ENCODE data around the gene FAM181A.

The FAM181A gene

GRCh38 chr14:93962701-93963601, 35.8 kb downstream of the FAM181A start:
- Histone ChIP-seq H3K9ac (ENCODE audit: low read length) (no peak overlapping the region), H3K4me1 (ENCODE audit: control insufficient read depth, low read depth, low read length) (peaks cover 7% of the 10 kb centered on the region), H3K36me3 (ENCODE audit: control insufficient read depth, low read depth, low read length) (no peaks in the 10 kb centered on the region), H3K27ac (ENCODE audit: low read length) (no peak overlapping the region), H3K27me3 (ENCODE audit: control insufficient read depth, insufficient read depth, low read length) (no peaks in the 10 kb centered on the region), H3K9me3 (ENCODE audit: control insufficient read depth, low read depth, low read length) (no peaks in the 10 kb centered on the region), H3K4me3 (ENCODE audit: low read length) (no peak overlapping the region)

GRCh38 chr14:93963692-93964091, 36.5 kb downstream of the FAM181A start:
- H3K27me3 ChIP-seq (ENCODE audit: control insufficient read depth, insufficient read depth, low read length): no peaks in the 10 kb centered on the region
- no peak overlapping the region for H3K9ac ChIP-seq (ENCODE audit: low read length)
- H3K4me1 ChIP-seq (ENCODE audit: control insufficient read depth, low read depth, low read length): peaks cover 7% of the 10 kb centered on the region
- no peak overlapping the region for H3K4me3 ChIP-seq (ENCODE audit: low read length)
- H3K27ac ChIP-seq (ENCODE audit: low read length): no peak overlapping the region
- H3K36me3 ChIP-seq (ENCODE audit: control insufficient read depth, low read depth, low read length): no peaks in the 10 kb centered on the region
- H3K9me3 ChIP-seq (ENCODE audit: control insufficient read depth, low read depth, low read length): no peaks in the 10 kb centered on the region

- Histone ChIP-seq H3K36me3 (ENCODE audit: control insufficient read depth, low read depth, low read length) (no peaks in the 10 kb centered on the region), H3K27ac (ENCODE audit: low read length) (no peak overlapping the region), H3K4me1 (ENCODE audit: control insufficient read depth, low read depth, low read length) (peaks cover 7% of the 10 kb centered on the region), H3K9ac (ENCODE audit: low read length) (no peak overlapping the region), H3K4me3 (ENCODE audit: low read length) (no peak overlapping the region), H3K9me3 (ENCODE audit: control insufficient read depth, low read depth, low read length) (no peaks in the 10 kb centered on the region), H3K27me3 (ENCODE audit: control insufficient read depth, insufficient read depth, low read length) (no peaks in the 10 kb centered on the region)
These were observed 37.1 kb downstream of the FAM181A start for GRCh38 chr14:93964281-93964680.

GRCh38 chr14:93964820-93965286, 37.7 kb downstream of the FAM181A start:
- H3K27me3 ChIP-seq (ENCODE audit: control insufficient read depth, insufficient read depth, low read length): no peaks in the 10 kb centered on the region
- no peak overlapping the region for H3K9ac ChIP-seq (ENCODE audit: low read length)
- H3K4me3 ChIP-seq (ENCODE audit: low read length): no peak overlapping the region
- no peaks in the 10 kb centered on the region for H3K36me3 ChIP-seq (ENCODE audit: control insufficient read depth, low read depth, low read length)
- H3K4me1 ChIP-seq (ENCODE audit: control insufficient read depth, low read depth, low read length): peaks cover 1% of the 10 kb centered on the region
- no peaks in the 10 kb centered on the region for H3K9me3 ChIP-seq (ENCODE audit: control insufficient read depth, low read depth, low read length)
- no peak overlapping the region for H3K27ac ChIP-seq (ENCODE audit: low read length)

- Histone ChIP-seq H3K27ac (ENCODE audit: low read length) (no peak overlapping the region), H3K4me1 (ENCODE audit: control insufficient read depth, low read depth, low read length) (no peaks in the 10 kb centered on the region)
These were observed 38.2 kb downstream of the FAM181A start for GRCh38 chr14:93965287-93965821.

GRCh38 chr14:93965946-93966474, 38.9 kb downstream of the FAM181A start:
- Histone ChIP-seq H3K36me3 (ENCODE audit: control insufficient read depth, low read depth, low read length) (no peaks in the 10 kb centered on the region), H3K4me1 (ENCODE audit: control insufficient read depth, low read depth, low read length) (no peaks in the 10 kb centered on the region), H3K27ac (ENCODE audit: low read length) (no peak overlapping the region), H3K27me3 (ENCODE audit: control insufficient read depth, insufficient read depth, low read length) (no peaks in the 10 kb centered on the region), H3K9ac (ENCODE audit: low read length) (no peak overlapping the region), H3K9me3 (ENCODE audit: control insufficient read depth, low read depth, low read length) (no peaks in the 10 kb centered on the region), H3K4me3 (ENCODE audit: low read length) (no peak overlapping the region)

More at GRCh38 chr14:93965287-93965821, 38.2 kb downstream of the FAM181A start:
- Histone ChIP-seq H3K4me3 (ENCODE audit: low read length) (no peak overlapping the region), H3K9ac (ENCODE audit: low read length) (no peak overlapping the region), H3K36me3 (ENCODE audit: control insufficient read depth, low read depth, low read length) (no peaks in the 10 kb centered on the region), H3K9me3 (ENCODE audit: control insufficient read depth, low read depth, low read length) (no peaks in the 10 kb centered on the region), H3K27me3 (ENCODE audit: control insufficient read depth, insufficient read depth, low read length) (no peaks in the 10 kb centered on the region)

- Histone ChIP-seq H3K27me3 (ENCODE audit: control insufficient read depth, insufficient read depth, low read length) (no peaks in the 10 kb centered on the region), H3K9ac (ENCODE audit: low read length) (no peak overlapping the region), H3K27ac (ENCODE audit: low read length) (no peak overlapping the region), H3K9me3 (ENCODE audit: control insufficient read depth, low read depth, low read length) (no peaks in the 10 kb centered on the region), H3K4me3 (ENCODE audit: low read length) (no peak overlapping the region), H3K36me3 (ENCODE audit: control insufficient read depth, low read depth, low read length) (no peaks in the 10 kb centered on the region), H3K4me1 (ENCODE audit: control insufficient read depth, low read depth, low read length) (no peaks in the 10 kb centered on the region)
These were observed 40.6 kb downstream of the FAM181A start for GRCh38 chr14:93967637-93968250.

GRCh38 chr14:93969082-93969828, 42.1 kb downstream of the FAM181A start:
- H3K27ac ChIP-seq (ENCODE audit: low read length): no peak overlapping the region
- H3K4me1 ChIP-seq (ENCODE audit: control insufficient read depth, low read depth, low read length): no peaks in the 10 kb centered on the region
- H3K36me3 ChIP-seq (ENCODE audit: control insufficient read depth, low read depth, low read length): no peaks in the 10 kb centered on the region
- H3K4me3 ChIP-seq (ENCODE audit: low read length): no peak overlapping the region
- H3K9me3 ChIP-seq (ENCODE audit: control insufficient read depth, low read depth, low read length): no peaks in the 10 kb centered on the region
- H3K27me3 ChIP-seq (ENCODE audit: control insufficient read depth, insufficient read depth, low read length): no peaks in the 10 kb centered on the region
- no peak overlapping the region for H3K9ac ChIP-seq (ENCODE audit: low read length)

GRCh38 chr14:93970585-93970964, 43.4 kb downstream of the FAM181A start:
- H3K27me3 ChIP-seq (ENCODE audit: control insufficient read depth, insufficient read depth, low read length): no peaks in the 10 kb centered on the region
- H3K4me1 ChIP-seq (ENCODE audit: control insufficient read depth, low read depth, low read length): no peaks in the 10 kb centered on the region
- H3K9ac ChIP-seq (ENCODE audit: low read length): no peak overlapping the region
- no peaks in the 10 kb centered on the region for H3K9me3 ChIP-seq (ENCODE audit: control insufficient read depth, low read depth, low read length)
- H3K27ac ChIP-seq (ENCODE audit: low read length): no peak overlapping the region
- H3K36me3 ChIP-seq (ENCODE audit: control insufficient read depth, low read depth, low read length): no peaks in the 10 kb centered on the region
- no peak overlapping the region for H3K4me3 ChIP-seq (ENCODE audit: low read length)

- no peak overlapping the region for H3K4me3 ChIP-seq (ENCODE audit: low read length)
- H3K4me1 ChIP-seq (ENCODE audit: control insufficient read depth, low read depth, low read length): no peaks in the 10 kb centered on the region
- H3K9me3 ChIP-seq (ENCODE audit: control insufficient read depth, low read depth, low read length): no peaks in the 10 kb centered on the region
- no peak overlapping the region for H3K27ac ChIP-seq (ENCODE audit: low read length)
- no peak overlapping the region for H3K9ac ChIP-seq (ENCODE audit: low read length)
- no peaks in the 10 kb centered on the region for H3K36me3 ChIP-seq (ENCODE audit: control insufficient read depth, low read depth, low read length)
- H3K27me3 ChIP-seq (ENCODE audit: control insufficient read depth, insufficient read depth, low read length): no peaks in the 10 kb centered on the region
These were observed 44.0 kb downstream of the FAM181A start for GRCh38 chr14:93970965-93971634.

GRCh38 chr14:93971635-93972027, 44.5 kb downstream of the FAM181A start:
- H3K4me1 ChIP-seq (ENCODE audit: control insufficient read depth, low read depth, low read length): no peaks in the 10 kb centered on the region
- H3K4me3 ChIP-seq (ENCODE audit: low read length): no peak overlapping the region
- no peaks in the 10 kb centered on the region for H3K9me3 ChIP-seq (ENCODE audit: control insufficient read depth, low read depth, low read length)
- H3K9ac ChIP-seq (ENCODE audit: low read length): no peak overlapping the region
- no peaks in the 10 kb centered on the region for H3K36me3 ChIP-seq (ENCODE audit: control insufficient read depth, low read depth, low read length)
- H3K27me3 ChIP-seq (ENCODE audit: control insufficient read depth, insufficient read depth, low read length): no peaks in the 10 kb centered on the region
- H3K27ac ChIP-seq (ENCODE audit: low read length): no peak overlapping the region
